Activated naive CD4-positive, alpha-beta T cell treated with anti-CD3 and anti-CD28 coated beads for 36 hours (primary cell): ENCODE results near the gene KLRB1. TPM values are rescaled to one million over a fixed set of nuclear protein-coding genes. Genes with fewer than 3 reads are reported as not detected.
A peak's percentile ranks its signal among the peaks of the same experiment; 100 is the strongest.
"Not testable (repeated sequence)": the region's sequence is repeated elsewhere in the genome, so short reads cannot be mapped to it uniquely, and the experiment has no call there.

Source experiments
- CTCF ChIA-PET: fragments of 350-600 bp; sonication (Branson Sonifier 250); formaldehyde crosslinking; loops from one replicate; lab custom pipeline; 2021; ENCODE audit warnings: antibody characterized with exemption; lab: Charles Lee
- DNase-seq: peaks from one replicate; pipeline ENCODE4 v3.0.0-alpha.2; 2020
- H3K27ac Mint-ChIP-seq: one replicate; pipeline ENCODE4 v1.8.0; 2021; ENCODE audit warnings: mild to moderate bottlenecking, mixed read lengths
- H3K27me3 Mint-ChIP-seq: one replicate; pipeline ENCODE4 v1.8.0; 2021; ENCODE audit warnings: low read depth, mixed read lengths
- H3K36me3 Mint-ChIP-seq: one replicate; pipeline ENCODE4 v1.8.0; 2021; ENCODE audit warnings: low read depth, mixed read lengths
- H3K4me1 Mint-ChIP-seq: one replicate; pipeline ENCODE4 v1.8.0; 2021; ENCODE audit warnings: low read depth, mixed read lengths
- H3K4me3 Mint-ChIP-seq: one replicate; pipeline ENCODE4 v1.8.0; 2021; ENCODE audit warnings: mild to moderate bottlenecking, moderate library complexity, mixed read lengths
- H3K9me3 Mint-ChIP-seq: one replicate; pipeline ENCODE4 v1.8.0; 2021; ENCODE audit warnings: mixed read lengths
- intact Hi-C: fragments of 100-400 bp; cut with micrococcal nuclease; formaldehyde crosslinking; loops from one replicate; pipeline ENCODE4 v1.15.1; 2023
- total RNA-seq, 2 experiments: library from RNA; stranded (reverse); gene quantifications; one replicate each; pipeline ENCODE4 v1.2.3, GENCODE V29; 2021

Gene KLRB1
- under 1 TPM in 1 of 2 experiments, not detected in 1; 0.25 TPM for total RNA-seq

GRCh38 chr12:9607716-9608115 is at the start of gene KLRB1:
KLRB1 (minus strand) TSS chr12:9607916; CDS start chr12:9607839, 77 bp downstream.
- Mint-ChIP-seq H3K36me3 (peaks cover 4% of the 10 kb centered on the region), H3K9me3 (peaks cover 3% of the 10 kb centered on the region), H3K4me3 (no peak within 1 kb of the TSS), H3K27ac (no peak within 1 kb of the TSS), H3K27me3 (no peaks in the 10 kb centered on the region), H3K4me1 (peaks cover 34% of the 10 kb centered on the region)
- intact Hi-C loops: no loop called here
- no peak for DNase-seq
- CTCF ChIA-PET: interaction anchor here (0.5 to 0.6 kb wide), 2 partner anchors 16 to 17 kb away, joined by 3 read pairs; no protein-coding TSS in a partner anchor

GRCh38 chr12:9651265-9651729 is 43.6 kb upstream of the KLRB1 start:
- CTCF ChIA-PET: interaction anchor here (1.2 to 2.1 kb wide), 3 partner anchors 10 to 92 kb away, joined by 3 to 10 read pairs (median 3); partner anchors contain the start of gene CLEC2D
- Mint-ChIP-seq H3K4me3 (peak overlapping the region; percentile 95), H3K4me1 (peaks cover 51% of the 10 kb centered on the region), H3K27me3 (no peaks in the 10 kb centered on the region), H3K9me3 (no peaks in the 10 kb centered on the region), H3K27ac (peak overlapping the region; percentile 99), H3K36me3 (peaks cover 81% of the 10 kb centered on the region)
- peak; percentile 91 for DNase-seq
- intact Hi-C loops: loop anchor here (1.0 to 2.0 kb wide), 6 partner anchors 16 to 218 kb away; partner anchors contain the start of genes CD69, CLEC2B and CLECL1

- CTCF ChIA-PET: interaction anchor here (0.7 to 2.1 kb wide), 4 partner anchors 11 to 586 kb away, joined by 3 to 10 read pairs (median 3); partner anchors contain the start of gene CLEC2D
- Mint-ChIP-seq H3K9me3 (peaks cover 6% of the 10 kb centered on the region), H3K36me3 (peaks cover 76% of the 10 kb centered on the region), H3K4me3 (peak overlapping the region; percentile 95), H3K27ac (peak overlapping the region; percentile 99), H3K4me1 (peaks cover 46% of the 10 kb centered on the region), H3K27me3 (no peaks in the 10 kb centered on the region)
- intact Hi-C loops: loop anchor here (2.0 kb wide), 1 partner anchor 15 kb away; no protein-coding TSS in a partner anchor
- no peak for DNase-seq
Observed at GRCh38 chr12:9650151-9650576, 42.4 kb upstream of the KLRB1 start.

- Mint-ChIP-seq H3K9me3 (peaks cover 12% of the 10 kb centered on the region), H3K27ac (peak overlapping the region; percentile 99)
- intact Hi-C loops: loop anchor here (5.0 to 10.0 kb wide), 2 partner anchors 33 to 1075 kb away; partner anchors contain the start of gene YBX3
Observed at GRCh38 chr12:9649532-9649940, 41.8 kb upstream of the KLRB1 start.

DNA sequence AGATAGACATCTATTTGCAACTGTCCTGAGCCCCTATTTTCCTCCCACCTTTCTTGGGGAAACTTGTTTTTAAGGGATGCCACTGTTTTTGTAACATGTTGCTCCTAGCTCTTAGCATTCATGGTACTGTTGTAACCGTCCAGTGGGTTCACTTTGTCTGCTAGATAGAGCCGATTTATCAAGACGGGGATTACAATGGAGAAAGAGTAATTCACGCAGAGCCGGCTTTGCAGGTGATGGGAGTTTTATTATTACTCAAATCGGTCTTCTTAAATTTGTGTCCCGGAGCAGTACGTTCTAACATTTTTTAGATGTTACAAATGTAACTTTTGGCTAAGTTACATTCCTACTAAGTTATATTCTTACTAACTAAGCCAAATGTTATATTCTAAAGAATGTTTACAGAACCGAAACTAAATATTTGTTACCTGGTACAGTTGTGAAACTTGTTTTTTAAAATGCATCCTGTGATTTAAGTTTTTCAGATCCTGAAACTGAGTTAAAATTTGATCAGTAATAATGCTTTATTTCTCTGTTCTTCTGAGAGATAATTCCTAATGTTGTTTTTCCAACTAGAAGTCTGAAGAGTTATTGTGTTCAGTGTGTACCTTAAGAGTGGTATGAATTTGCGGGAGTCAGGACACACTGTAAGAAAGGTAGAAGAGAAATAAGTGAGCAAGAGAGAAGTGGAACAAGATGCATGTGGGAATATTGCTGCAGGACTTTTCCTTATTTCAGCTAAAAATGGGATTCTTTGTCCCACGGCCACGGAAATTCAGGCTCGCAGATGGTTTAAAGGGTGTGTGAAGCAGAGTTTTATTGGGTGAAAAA is 41.2 kb upstream of the KLRB1 start:
- CTCF ChIA-PET: interaction anchor here (1.2 to 2.4 kb wide), 5 partner anchors 17 to 94 kb away, joined by 4 to 15 read pairs (median 5); partner anchors contain the start of gene CLEC2D
- H3K4me1 Mint-ChIP-seq: peaks cover 47% of the 10 kb centered on the region
- peak; percentile 40 for DNase-seq
- H3K36me3 Mint-ChIP-seq: peaks cover 71% of the 10 kb centered on the region
- H3K27me3 Mint-ChIP-seq: no peaks in the 10 kb centered on the region
- peak overlapping the region; percentile 99 for H3K27ac Mint-ChIP-seq
- peak overlapping the region; percentile 95 for H3K4me3 Mint-ChIP-seq
- peaks cover 12% of the 10 kb centered on the region for H3K9me3 Mint-ChIP-seq
- intact Hi-C loops: loop anchor here (5.0 to 10.0 kb wide), 2 partner anchors 33 to 1076 kb away; partner anchors contain the start of gene YBX3

More at GRCh38 chr12:9649532-9649940, 41.8 kb upstream of the KLRB1 start:
- peak overlapping the region; percentile 95 for H3K4me3 Mint-ChIP-seq
- H3K4me1 Mint-ChIP-seq: peaks cover 46% of the 10 kb centered on the region
- CTCF ChIA-PET: interaction anchor here (1.9 to 2.1 kb wide), 2 partner anchors 19 to 27 kb away, joined by 7 to 10 read pairs; partner anchors contain the start of gene CLEC2D
- peak; percentile 48 for DNase-seq
- peaks cover 76% of the 10 kb centered on the region for H3K36me3 Mint-ChIP-seq
- H3K27me3 Mint-ChIP-seq: no peaks in the 10 kb centered on the region

DNA sequence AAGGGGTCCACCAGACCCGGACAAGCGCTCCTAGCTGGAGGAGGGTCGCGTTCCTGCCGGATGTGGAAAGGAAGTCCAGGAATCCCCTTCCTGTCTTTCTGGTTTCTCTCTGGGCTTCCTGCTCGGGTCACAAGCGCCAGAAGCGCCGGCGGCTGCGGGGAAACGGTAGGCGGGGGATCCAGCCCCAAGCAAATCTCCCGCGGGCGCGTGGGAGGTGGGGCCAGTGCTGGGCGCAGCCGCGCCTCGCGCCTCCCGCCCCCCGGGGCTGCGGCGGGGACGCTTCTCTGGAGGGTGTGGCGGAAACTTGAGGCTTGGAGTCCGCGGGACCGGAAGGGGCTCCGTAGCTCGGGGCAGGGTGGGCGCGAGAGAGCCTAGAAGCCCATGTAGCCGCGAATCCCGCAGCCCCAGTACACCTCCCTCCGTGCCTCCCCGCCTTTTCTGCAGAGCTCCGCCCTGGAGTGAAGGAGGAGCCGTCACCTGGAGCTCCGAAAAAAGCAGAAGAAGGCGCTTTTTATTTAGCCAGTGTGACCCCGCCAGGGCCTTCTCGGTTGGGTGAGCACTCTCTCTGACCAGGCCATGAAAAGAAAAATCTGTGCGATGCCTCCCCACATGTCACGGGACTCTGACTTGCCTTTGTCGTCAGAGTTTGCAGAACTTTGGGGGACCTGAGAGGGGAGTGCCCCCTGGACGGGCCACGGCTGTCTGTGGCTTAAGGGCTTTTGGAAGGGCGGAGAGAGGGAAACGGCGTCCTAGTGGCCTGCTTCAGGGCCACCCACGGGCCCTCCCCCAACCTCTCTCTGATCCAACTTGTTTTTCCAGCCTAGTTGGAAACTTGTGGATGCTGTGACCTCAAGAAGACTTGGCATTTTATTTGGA is 40.3 kb upstream of the KLRB1 start:
- DNase-seq: peak; percentile 93
- H3K27me3 Mint-ChIP-seq: no peaks in the 10 kb centered on the region
- peaks cover 63% of the 10 kb centered on the region for H3K36me3 Mint-ChIP-seq
- H3K9me3 Mint-ChIP-seq: peaks cover 12% of the 10 kb centered on the region
- H3K27ac Mint-ChIP-seq: peak overlapping the region; percentile 99
- H3K4me1 Mint-ChIP-seq: peaks cover 47% of the 10 kb centered on the region
- intact Hi-C loops: loop anchor here (1.0 to 10.0 kb wide), 4 partner anchors 10 to 1077 kb away; partner anchors contain the start of gene YBX3
- H3K4me3 Mint-ChIP-seq: peak overlapping the region; percentile 95
- CTCF ChIA-PET: interaction anchor here (0.6 to 2.4 kb wide), 12 partner anchors 10 to 113 kb away, joined by 3 to 15 read pairs (median 4); partner anchors contain the start of genes CD69 and CLEC2D

DNA sequence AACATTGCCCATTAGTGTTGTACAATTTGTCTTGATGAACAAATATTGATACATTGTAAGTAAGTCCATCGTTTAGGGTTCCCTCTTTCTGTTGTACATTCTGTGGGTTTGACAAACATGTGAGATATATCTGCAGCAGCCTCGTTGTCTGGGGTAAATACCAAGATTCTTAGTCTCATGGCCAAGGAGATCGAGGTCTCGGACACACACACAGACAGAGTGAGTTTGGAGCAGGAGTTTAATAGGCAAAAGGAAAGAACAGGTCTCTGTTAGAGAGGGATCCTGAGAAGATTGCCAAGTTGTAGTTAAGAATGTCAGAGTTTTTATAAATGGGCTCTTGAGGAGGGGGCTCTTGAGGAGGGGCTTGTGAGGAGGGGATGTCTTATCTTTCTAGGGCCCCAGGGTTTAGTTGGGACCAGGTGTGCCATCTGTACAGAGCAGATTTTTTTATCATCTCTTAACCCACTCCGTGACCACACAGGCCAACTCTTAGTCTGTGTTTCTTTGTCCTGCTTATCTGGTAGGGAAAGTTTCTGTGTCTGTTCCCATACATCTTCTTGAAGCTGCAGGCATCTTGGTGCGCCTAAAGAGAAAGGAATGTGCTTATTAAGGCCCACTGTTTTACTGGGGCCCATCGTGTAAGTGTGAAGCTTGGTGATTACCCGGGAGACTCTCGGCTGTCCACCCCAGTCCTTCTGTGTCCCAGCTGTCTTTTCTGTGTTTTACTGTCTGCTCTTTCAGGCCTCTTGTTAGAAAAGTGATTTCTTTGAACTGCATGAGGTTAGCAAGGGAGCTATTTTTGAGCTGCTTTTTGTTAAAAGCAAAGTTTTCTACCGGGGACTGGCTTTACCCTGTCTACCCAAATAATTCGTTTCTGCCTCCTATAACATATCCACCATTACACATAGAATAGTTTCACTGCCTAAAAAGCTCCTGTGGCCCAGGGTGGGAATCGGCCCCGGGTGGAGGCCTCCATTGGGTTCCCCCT is 39.4 kb upstream of the KLRB1 start:
- no peaks in the 10 kb centered on the region for H3K27me3 Mint-ChIP-seq
- DNase-seq: peak; percentile 15
- H3K4me1 Mint-ChIP-seq: peaks cover 51% of the 10 kb centered on the region
- CTCF ChIA-PET: interaction anchor here (0.9 to 2.4 kb wide), 10 partner anchors 9 to 113 kb away, joined by 3 to 15 read pairs (median 4); partner anchors contain the start of gene CLEC2D
- H3K9me3 Mint-ChIP-seq: peaks cover 14% of the 10 kb centered on the region
- H3K27ac Mint-ChIP-seq: peak overlapping the region; percentile 99
- intact Hi-C loops: loop anchor here (1.0 to 10.0 kb wide), 4 partner anchors 9 to 1078 kb away; partner anchors contain the start of gene YBX3
- H3K4me3 Mint-ChIP-seq: peak overlapping the region; percentile 95
- H3K36me3 Mint-ChIP-seq: peaks cover 59% of the 10 kb centered on the region

DNA sequence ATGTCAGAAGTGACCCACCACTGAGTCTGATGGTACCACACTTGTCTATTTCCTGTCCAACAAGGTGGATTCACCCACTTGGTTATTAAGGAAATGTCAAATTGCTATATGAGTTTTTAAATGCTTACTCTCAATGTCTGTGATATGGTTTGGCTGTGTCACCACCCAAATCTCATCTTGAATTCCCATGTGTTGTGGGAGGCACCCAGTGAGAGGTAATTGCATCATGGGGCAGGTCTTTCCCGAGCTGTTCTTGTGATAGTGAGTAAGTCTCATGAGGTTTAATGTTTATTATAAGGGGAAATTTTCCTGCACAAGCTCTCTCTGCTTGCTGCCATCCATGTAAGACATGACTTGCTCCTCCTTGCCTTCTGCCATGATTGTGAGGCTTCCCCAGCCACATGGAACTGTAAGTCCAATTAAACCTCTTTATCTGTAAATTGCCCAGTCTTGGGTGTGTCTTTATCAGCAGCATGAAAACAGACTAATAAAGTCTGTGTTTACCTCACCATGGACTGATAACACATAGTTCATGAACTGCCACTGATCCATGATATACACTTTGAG is 37.4 kb upstream of the KLRB1 start:
- not testable (repeated sequence) for H3K27me3 Mint-ChIP-seq
- peaks cover 47% of the 10 kb centered on the region for H3K4me1 Mint-ChIP-seq
- intact Hi-C loops: loop anchor here (1.0 to 10.0 kb wide), 3 partner anchors 11 to 1080 kb away; partner anchors contain the start of gene YBX3
- H3K4me3 Mint-ChIP-seq: peak overlapping the region; percentile 68
- peaks cover 22% of the 10 kb centered on the region for H3K9me3 Mint-ChIP-seq
- H3K36me3 Mint-ChIP-seq: peaks cover 50% of the 10 kb centered on the region
- H3K27ac Mint-ChIP-seq: peak overlapping the region; percentile 81
- CTCF ChIA-PET: interaction anchor here (1.0 kb wide), 1 partner anchor 63 kb away, joined by 3 read pairs; no protein-coding TSS in a partner anchor
- peak; percentile 73 for DNase-seq

DNA sequence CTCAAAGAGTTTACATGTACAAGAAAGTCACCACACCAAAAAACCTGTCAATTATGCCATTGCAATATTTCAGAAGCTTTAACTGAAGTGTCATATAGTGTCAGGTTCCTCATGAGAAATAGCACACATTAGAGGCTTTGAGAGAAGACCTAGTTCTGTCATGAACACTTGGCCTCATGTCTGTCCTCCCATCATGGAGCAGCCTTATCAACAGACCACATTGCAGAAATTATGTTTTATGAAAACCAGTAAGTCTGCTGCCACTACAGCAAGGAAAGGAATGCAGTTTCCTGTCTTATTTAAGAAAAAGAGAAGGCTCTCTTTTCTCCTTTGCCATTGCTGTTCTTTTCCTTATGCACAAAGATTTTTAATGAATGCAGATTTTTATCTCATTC is 35.5 kb upstream of the KLRB1 start:
- H3K4me1 Mint-ChIP-seq: peaks cover 56% of the 10 kb centered on the region
- intact Hi-C loops: loop anchor here (10.0 kb wide), 1 partner anchor 1082 kb away; the partner anchor contains the start of gene YBX3
- no peaks in the 10 kb centered on the region for H3K27me3 Mint-ChIP-seq
- H3K27ac Mint-ChIP-seq: peak overlapping the region; percentile 22
- peak overlapping the region; percentile 10 for H3K4me3 Mint-ChIP-seq
- CTCF ChIA-PET: interaction anchor here (0.7 kb wide), 1 partner anchor 9 kb away, joined by 3 read pairs; no protein-coding TSS in a partner anchor
- no peak for DNase-seq
- H3K36me3 Mint-ChIP-seq: peaks cover 41% of the 10 kb centered on the region
- H3K9me3 Mint-ChIP-seq: peaks cover 28% of the 10 kb centered on the region
